ENCODE data around the gene ZNF80. TPM values are rescaled to one million over a fixed set of nuclear protein-coding genes. Genes with fewer than 3 reads are reported as not detected.
"Not testable (repeated sequence)": the region's sequence is repeated elsewhere in the genome, so short reads cannot be mapped to it uniquely, and the experiment has no call there.

ZNF80 gene
- total and polyA plus RNA-seq, 3 experiments from 2014 or later, result 0.67 to 2.3 (median 1.8) TPM

DNA sequence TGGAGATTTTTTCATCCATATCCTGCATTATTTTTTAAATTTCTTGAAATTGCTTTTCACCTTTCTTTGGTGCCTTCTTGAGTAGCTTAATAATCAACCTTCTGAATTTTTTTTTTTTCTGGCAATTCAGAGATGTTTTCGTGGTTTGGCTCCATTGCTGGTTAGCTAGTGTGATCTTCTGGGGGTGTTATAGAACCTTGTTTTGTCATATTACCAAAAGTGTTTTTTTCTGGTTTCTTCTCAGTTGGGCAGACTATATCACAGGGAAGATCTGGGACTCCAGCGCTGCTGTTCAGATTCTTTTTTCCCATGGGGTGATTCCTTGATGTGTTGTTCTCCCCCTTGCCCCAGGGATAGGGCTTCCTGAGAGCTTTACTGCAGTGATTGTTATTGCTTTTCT lies 32.6 kb upstream of the ZNF80 start:
- Histone ChIP-seq H3K4me3 (ENCODE audit: low read length) (no peak overlapping the region), H3K36me3 (ENCODE audit: insufficient read depth, low read length) (no peaks in the 10 kb centered on the region), H3K27me3 (ENCODE audit: insufficient read depth, low read length, poor library complexity, severe bottlenecking) (no peaks in the 10 kb centered on the region), H3K4me1 (ENCODE audit: insufficient read depth, low read length) (no peaks in the 10 kb centered on the region), H3K9me3 (ENCODE audit: low read length) (peaks cover 6% of the 10 kb centered on the region), H3K27ac (ENCODE audit: low read depth, low read length) (no peak overlapping the region)
- Mint-ChIP-seq H3K27me3 (no peaks in the 10 kb centered on the region), H3K4me1 (peaks cover 0 to 11% (median 6%) of the 10 kb centered on the region in 3 donors), H3K36me3 (peaks cover 3 to 39% (median 15%) of the 10 kb centered on the region in 3 donors), H3K9me3 (peaks cover 13 to 22% (median 16%) of the 10 kb centered on the region in 5 donors), H3K27ac (peak overlapping the region in 1 of 8 donors; percentile 29), H3K4me3 (no peak overlapping the region)
- DNase-seq, result no peak
- CTCF ChIA-PET, result interaction anchor here (1.2 to 2.2 kb wide), 3 partner anchors 15 to 48 kb away, joined by 4 to 6 read pairs (median 4); no protein-coding TSS in a partner anchor
- POLR2A ChIA-PET, result no interaction called here

GRCh38 chr3:114260152-114260551 lies 22.8 kb upstream of the ZNF80 start:
- CTCF ChIA-PET, result no interaction called here
- POLR2A ChIA-PET, result no interaction called here
- peaks cover 0 to 14% (median 6%) of the 10 kb centered on the region in 5 donors for H3K9me3 Mint-ChIP-seq

DNA sequence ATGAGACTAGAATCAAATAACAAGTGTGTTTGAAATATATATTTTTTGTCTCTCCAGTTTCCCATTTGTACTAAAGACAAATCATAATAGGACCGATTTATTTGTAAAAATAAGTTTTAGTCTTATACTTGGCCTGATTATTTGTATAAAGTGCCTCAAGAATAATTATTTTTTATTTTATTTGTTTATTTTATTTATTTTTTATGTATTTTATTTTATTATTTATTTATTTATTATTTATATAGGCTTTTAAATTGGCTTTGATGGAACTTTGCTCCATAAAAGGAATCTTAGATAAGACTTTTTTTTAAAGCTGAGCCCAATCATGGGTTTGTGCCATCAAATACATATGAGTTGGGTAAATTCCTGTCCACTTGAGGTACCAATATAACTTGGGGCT lies 22.2 kb upstream of the ZNF80 start:
- no peak for DNase-seq
- no peaks in the 10 kb centered on the region for H3K4me1 ChIP-seq (ENCODE audit: insufficient read depth, low read length)
- POLR2A ChIA-PET, result no interaction called here
- H3K4me3 ChIP-seq (ENCODE audit: low read length), result no peak overlapping the region
- Mint-ChIP-seq H3K36me3 (peaks cover 0 to 17% (median 2%) of the 10 kb centered on the region in 3 donors), H3K4me3 (no peak overlapping the region), H3K27me3 (peaks cover 0 to 1% of the 10 kb centered on the region in 2 donors), H3K9me3 (peaks cover 0 to 14% (median 6%) of the 10 kb centered on the region in 5 donors), H3K4me1 (peaks cover 9 to 20% (median 13%) of the 10 kb centered on the region in 3 donors), H3K27ac (no peak overlapping the region)
- no peak overlapping the region for H3K27ac ChIP-seq (ENCODE audit: low read depth, low read length)
- no peaks in the 10 kb centered on the region for H3K27me3 ChIP-seq (ENCODE audit: insufficient read depth, low read length, poor library complexity, severe bottlenecking)
- CTCF ChIA-PET, result interaction anchor here (1.1 kb wide), 1 partner anchor 159 kb away, joined by 3 read pairs; no protein-coding TSS in a partner anchor
- no peaks in the 10 kb centered on the region for H3K36me3 ChIP-seq (ENCODE audit: insufficient read depth, low read length)
- H3K9me3 ChIP-seq (ENCODE audit: low read length), result no peaks in the 10 kb centered on the region

More at GRCh38 chr3:114260152-114260551, 22.8 kb upstream of the ZNF80 start:
- Histone ChIP-seq H3K9me3 (ENCODE audit: low read length) (no peaks in the 10 kb centered on the region), H3K4me3 (ENCODE audit: low read length) (no peak overlapping the region), H3K36me3 (ENCODE audit: insufficient read depth, low read length) (no peaks in the 10 kb centered on the region), H3K4me1 (ENCODE audit: insufficient read depth, low read length) (no peaks in the 10 kb centered on the region), H3K27ac (ENCODE audit: low read depth, low read length) (no peak overlapping the region), H3K27me3 (ENCODE audit: insufficient read depth, low read length, poor library complexity, severe bottlenecking) (no peaks in the 10 kb centered on the region)
- peaks cover 0 to 1% of the 10 kb centered on the region in 2 donors for H3K27me3 Mint-ChIP-seq
- H3K4me1 Mint-ChIP-seq, result peaks cover 8 to 14% (median 8%) of the 10 kb centered on the region in 3 donors
- no peak overlapping the region for H3K27ac Mint-ChIP-seq
- peaks cover 0 to 18% (median 2%) of the 10 kb centered on the region in 3 donors for H3K36me3 Mint-ChIP-seq
- H3K4me3 Mint-ChIP-seq, result no peak overlapping the region
- no peak for DNase-seq

DNA sequence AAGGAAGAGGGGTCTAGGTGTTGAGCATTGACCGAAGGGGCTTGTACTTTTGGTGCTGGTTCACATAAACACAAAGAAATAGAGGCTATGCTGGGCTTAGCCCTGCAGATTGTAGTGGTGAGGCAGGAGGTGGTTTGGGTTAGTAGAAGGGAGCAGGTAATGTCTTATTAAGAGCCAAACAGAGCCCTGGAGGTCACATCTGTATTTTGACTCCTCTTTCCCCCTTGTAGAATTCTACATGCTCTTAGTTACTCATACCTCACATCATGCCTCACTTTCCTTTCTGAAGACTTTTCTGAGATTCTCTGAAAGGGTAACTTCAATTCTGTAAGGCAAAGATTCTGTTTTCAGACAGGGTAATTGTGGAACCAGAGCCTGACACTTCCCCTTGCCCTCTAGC lies 16.1 kb upstream of the ZNF80 start:
- POLR2A ChIA-PET, result no interaction called here
- CTCF ChIA-PET, result no interaction called here
- H3K27me3 ChIP-seq (ENCODE audit: insufficient read depth, low read length, poor library complexity, severe bottlenecking), result no peaks in the 10 kb centered on the region
- H3K9me3 ChIP-seq (ENCODE audit: low read length), result no peaks in the 10 kb centered on the region
- H3K4me1 Mint-ChIP-seq, result peaks cover 22 to 30% (median 29%) of the 10 kb centered on the region in 3 donors
- H3K4me3 ChIP-seq (ENCODE audit: low read length), result no peak overlapping the region
- no peak overlapping the region for H3K4me3 Mint-ChIP-seq
- no peak for DNase-seq
- H3K27ac Mint-ChIP-seq, result peak overlapping the region in 7 of 8 donors; percentile 31 to 84 (median 78)
- no peaks in the 10 kb centered on the region for H3K4me1 ChIP-seq (ENCODE audit: insufficient read depth, low read length)
- H3K27ac ChIP-seq (ENCODE audit: low read depth, low read length), result no peak overlapping the region
- H3K36me3 Mint-ChIP-seq, result peaks cover 0 to 13% (median 3%) of the 10 kb centered on the region in 3 donors
- no peaks in the 10 kb centered on the region for H3K36me3 ChIP-seq (ENCODE audit: insufficient read depth, low read length)
- H3K9me3 Mint-ChIP-seq, result peaks cover 0 to 7% (median 1%) of the 10 kb centered on the region in 5 donors
- H3K27me3 Mint-ChIP-seq, result peaks cover 0 to 1% of the 10 kb centered on the region in 2 donors

DNA sequence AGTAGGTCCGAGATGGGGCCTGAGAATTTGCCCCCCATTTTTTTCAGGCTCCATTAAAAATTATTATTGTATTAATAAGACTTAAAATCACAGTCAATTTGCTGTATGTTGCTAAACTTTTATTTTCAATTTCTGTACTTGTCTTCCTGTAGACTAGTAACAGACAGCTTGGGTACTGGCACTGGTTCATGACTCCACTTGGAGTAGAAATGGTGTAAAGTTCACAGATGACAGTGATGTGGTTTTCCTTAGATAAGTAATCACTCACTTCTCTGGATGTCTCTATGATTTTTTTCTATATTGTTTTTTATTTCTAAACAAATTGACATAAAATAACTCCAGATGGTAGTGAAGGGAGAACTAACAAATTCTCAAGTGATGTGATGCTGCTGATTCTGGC lies 15.6 kb upstream of the ZNF80 start:
- Histone ChIP-seq H3K36me3 (ENCODE audit: insufficient read depth, low read length) (no peaks in the 10 kb centered on the region), H3K27me3 (ENCODE audit: insufficient read depth, low read length, poor library complexity, severe bottlenecking) (no peaks in the 10 kb centered on the region), H3K9me3 (ENCODE audit: low read length) (no peaks in the 10 kb centered on the region), H3K27ac (ENCODE audit: low read depth, low read length) (no peak overlapping the region), H3K4me3 (ENCODE audit: low read length) (no peak overlapping the region), H3K4me1 (ENCODE audit: insufficient read depth, low read length) (no peaks in the 10 kb centered on the region)
- Mint-ChIP-seq H3K27ac (peak overlapping the region in 7 of 8 donors; percentile 31 to 84 (median 78)), H3K36me3 (peaks cover 0 to 10% (median 3%) of the 10 kb centered on the region in 3 donors), H3K4me1 (peaks cover 24 to 34% (median 32%) of the 10 kb centered on the region in 3 donors), H3K9me3 (peaks cover 0 to 4% (median 0%) of the 10 kb centered on the region in 5 donors), H3K27me3 (peaks cover 0 to 1% of the 10 kb centered on the region in 2 donors), H3K4me3 (no peak overlapping the region)
- DNase-seq, result no peak
- ChIA-PET CTCF (no interaction called here), POLR2A (no interaction called here)

DNA sequence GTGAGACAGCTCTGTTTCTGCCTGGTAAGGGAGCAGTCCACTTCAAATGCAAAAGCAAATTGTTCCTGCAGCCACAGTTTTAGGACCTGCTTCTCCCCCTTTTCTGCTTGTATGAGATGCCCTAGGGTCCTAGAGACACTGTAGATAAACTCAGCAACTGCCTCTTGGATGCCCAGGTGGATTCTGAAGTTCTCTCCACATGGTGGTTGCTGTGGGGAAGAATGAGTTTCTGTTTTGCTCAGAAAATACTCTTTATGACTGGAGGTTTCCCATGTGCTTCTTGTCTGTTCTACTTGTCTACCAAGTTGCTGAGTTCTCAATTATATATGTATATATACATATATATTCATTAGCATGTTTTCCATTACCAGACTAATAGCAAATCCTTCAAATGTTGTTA lies 5.6 kb upstream of the ZNF80 start:
- no peaks in the 10 kb centered on the region for H3K27me3 ChIP-seq (ENCODE audit: insufficient read depth, low read length, poor library complexity, severe bottlenecking)
- peaks cover 12 to 28% (median 27%) of the 10 kb centered on the region in 3 donors for H3K4me1 Mint-ChIP-seq
- H3K9me3 Mint-ChIP-seq, result peaks cover 0 to 15% (median 8%) of the 10 kb centered on the region in 5 donors
- peaks cover 0 to 24% (median 4%) of the 10 kb centered on the region in 3 donors for H3K36me3 Mint-ChIP-seq
- ChIA-PET POLR2A (no interaction called here), CTCF (interaction anchor here (1.4 kb wide), 1 partner anchor 20 kb away, joined by 3 read pairs; no protein-coding TSS in a partner anchor)
- no peaks in the 10 kb centered on the region for H3K9me3 ChIP-seq (ENCODE audit: low read length)
- no peaks in the 10 kb centered on the region for H3K27me3 Mint-ChIP-seq
- DNase-seq, result no peak
- peak overlapping the region in 1 of 7 donors; percentile 25 for H3K4me3 Mint-ChIP-seq
- H3K4me1 ChIP-seq (ENCODE audit: insufficient read depth, low read length), result no peaks in the 10 kb centered on the region
- no peak overlapping the region for H3K27ac ChIP-seq (ENCODE audit: low read depth, low read length)
- no peak overlapping the region for H3K4me3 ChIP-seq (ENCODE audit: low read length)
- H3K36me3 ChIP-seq (ENCODE audit: insufficient read depth, low read length), result no peaks in the 10 kb centered on the region
- H3K27ac Mint-ChIP-seq, result no peak overlapping the region

- H3K4me3 Mint-ChIP-seq, result no peak overlapping the region
- ChIA-PET POLR2A (interaction anchor here (0.6 to 2.3 kb wide), 2 partner anchors 49 to 148 kb away, joined by 3 to 7 read pairs; no protein-coding TSS in a partner anchor), CTCF (interaction anchor here (1.1 kb wide), 1 partner anchor 28 kb away, joined by 5 read pairs; no protein-coding TSS in a partner anchor)
- Histone ChIP-seq H3K4me3 (ENCODE audit: low read length) (no peak overlapping the region), H3K27ac (ENCODE audit: low read depth, low read length) (no peak overlapping the region), H3K36me3 (ENCODE audit: insufficient read depth, low read length) (no peaks in the 10 kb centered on the region), H3K27me3 (ENCODE audit: insufficient read depth, low read length, poor library complexity, severe bottlenecking) (no peaks in the 10 kb centered on the region), H3K4me1 (ENCODE audit: insufficient read depth, low read length) (peaks cover 6% of the 10 kb centered on the region), H3K9me3 (ENCODE audit: low read length) (no peaks in the 10 kb centered on the region)
- peaks cover 4 to 23% (median 6%) of the 10 kb centered on the region in 3 donors for H3K36me3 Mint-ChIP-seq
- peak overlapping the region in 2 of 8 donors; percentile 70 to 80 for H3K27ac Mint-ChIP-seq
- DNase-seq, result no peak
- no peaks in the 10 kb centered on the region for H3K27me3 Mint-ChIP-seq
- peaks cover 20 to 43% (median 29%) of the 10 kb centered on the region in 3 donors for H3K4me1 Mint-ChIP-seq
- peaks cover 1 to 12% (median 8%) of the 10 kb centered on the region in 5 donors for H3K9me3 Mint-ChIP-seq
Observed at GRCh38 chr3:114241262-114241661, 3.9 kb upstream of the ZNF80 start.

DNA sequence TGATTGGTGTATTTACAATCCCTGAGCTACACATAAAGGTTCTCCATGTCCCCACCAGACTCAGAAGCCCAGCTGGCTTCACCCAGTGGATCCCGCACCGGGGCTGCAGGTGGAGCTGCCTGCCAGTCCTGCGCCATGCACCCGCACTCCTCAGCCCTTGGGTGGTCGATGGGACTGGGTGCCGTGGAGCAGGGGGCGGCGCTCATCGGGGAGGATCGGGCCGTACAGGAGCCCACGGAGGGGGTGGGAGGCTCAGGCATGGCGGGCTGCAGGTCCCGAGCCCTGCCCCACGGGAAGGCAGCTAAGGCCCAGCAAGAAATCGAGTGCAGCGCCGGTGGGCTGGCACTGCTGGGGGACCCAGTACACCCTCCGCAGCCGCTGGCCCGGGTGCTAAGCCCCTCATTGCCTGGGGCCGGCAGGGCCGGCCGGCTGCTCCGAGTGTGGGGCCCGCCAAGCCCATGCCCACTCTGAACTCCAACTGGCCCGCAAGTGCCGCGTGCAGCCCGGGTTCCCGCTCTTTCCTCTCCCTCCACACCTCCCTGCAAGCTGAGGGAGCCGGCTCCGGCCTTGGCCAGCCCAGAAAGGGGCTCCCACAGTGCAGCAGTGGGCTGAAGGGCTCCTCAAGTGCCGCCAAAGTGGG lies 888 bp upstream of the ZNF80 start:
- H3K27me3 Mint-ChIP-seq; DNase-seq; H3K9me3 ChIP-seq (ENCODE audit: low read length); H3K36me3 Mint-ChIP-seq; H3K27me3 ChIP-seq (ENCODE audit: insufficient read depth, low read length, poor library complexity, severe bottlenecking); H3K4me3 ChIP-seq (ENCODE audit: low read length); H3K27ac ChIP-seq (ENCODE audit: low read depth, low read length); H3K4me3 Mint-ChIP-seq; H3K9me3 Mint-ChIP-seq; H3K36me3 ChIP-seq (ENCODE audit: insufficient read depth, low read length): not testable (repeated sequence)
- Mint-ChIP-seq H3K27ac (peak overlapping the region in 1 of 8 donors; percentile 60), H3K4me1 (peaks cover 43 to 56% (median 55%) of the 10 kb centered on the region in 3 donors)
- POLR2A ChIA-PET, result interaction anchor here (1.0 to 7.8 kb wide), 3 partner anchors 15 to 24 kb away, joined by 3 to 62 read pairs (median 4); no protein-coding TSS in a partner anchor
- CTCF ChIA-PET, result interaction anchor here (1.1 to 1.2 kb wide), 2 partner anchors 53 to 85 kb away, joined by 3 read pairs; no protein-coding TSS in a partner anchor
- H3K4me1 ChIP-seq (ENCODE audit: insufficient read depth, low read length), result peaks cover 35% of the 10 kb centered on the region

Data from CD8-positive, alpha-beta memory T cell (primary cell).